IPS DF 6.9 (cell line): ENCODE results near the gene SPATS2L.

Experiments used
- DNase-seq: peaks from one replicate; pipeline ENCODE4 v3.0.0-alpha.2; 2013; ENCODE audit warnings: low read depth, low spot score
- H3K27ac ChIP-seq: one replicate; pipeline ENCODE4 v1.5.1; 2013; ENCODE audit warnings: low read length, control low read depth
- H3K27me3 ChIP-seq: 2 replicates; pipeline ENCODE4 v1.6.1; 2013; ENCODE audit warnings: mild to moderate bottlenecking, low read length; ENCODE audit not compliant: control insufficient read depth, insufficient read depth
- H3K36me3 ChIP-seq: 2 replicates; pipeline ENCODE4 v1.6.1; 2013; ENCODE audit warnings: low read length; ENCODE audit not compliant: control insufficient read depth, insufficient read depth
- H3K4me1 ChIP-seq: 2 replicates; pipeline ENCODE4 v1.6.1; 2013; ENCODE audit warnings: low read length; ENCODE audit not compliant: control insufficient read depth, insufficient read depth
- H3K4me3 ChIP-seq: 2 replicates; pipeline ENCODE4 v1.5.1; 2013; ENCODE audit warnings: mild to moderate bottlenecking, low read length
- H3K9me3 ChIP-seq: 2 replicates; pipeline ENCODE4 v1.6.1; 2013; ENCODE audit warnings: low read length, inconsistent platforms; ENCODE audit not compliant: control insufficient read depth, insufficient read depth
- WGBS: extraction: QIAGEN DNeasy Blood & Tissue Kit; methylation state at CpG from one replicate; pipeline ENCODE4 v1.1.7; 2013; ENCODE audit warnings: mixed read lengths, missing lambda C conversion rate; ENCODE audit not compliant: insufficient read length, insufficient coverage; 5-methylcytosine and 5-hydroxymethylcytosine counted together

Gene SPATS2L

GRCh38 chr2:200270732-200271131, 35.8 kb upstream of the SPATS2L start:
- H3K4me1 ChIP-seq, result no peaks in the 10 kb centered on the region; the same call in 1 of the 2 replicates
- no peaks in the 10 kb centered on the region for H3K36me3 ChIP-seq
- no peak overlapping the region for H3K27ac ChIP-seq
- H3K4me3 ChIP-seq, result no peak overlapping the region
- WGBS, result no CpG with 5 or more reads among the region's 1 CpG
- DNase-seq, result no peak
- no peaks in the 10 kb centered on the region for H3K9me3 ChIP-seq
- H3K27me3 ChIP-seq, result no peaks in the 10 kb centered on the region

- no peaks in the 10 kb centered on the region; the same call in 1 of the 2 replicates for H3K4me1 ChIP-seq
- no peaks in the 10 kb centered on the region for H3K27me3 ChIP-seq
- no CpG with 5 or more reads among the region's 2 CpGs for WGBS
- no peak for DNase-seq
- no peak overlapping the region for H3K27ac ChIP-seq
- H3K36me3 ChIP-seq, result no peaks in the 10 kb centered on the region
- H3K9me3 ChIP-seq, result no peaks in the 10 kb centered on the region
- H3K4me3 ChIP-seq, result no peak overlapping the region
Measured at GRCh38 chr2:200272320-200272719, 34.2 kb upstream of the SPATS2L start.

- Histone ChIP-seq H3K27ac (no peak overlapping the region), H3K4me1 (no peaks in the 10 kb centered on the region; the same call in 1 of the 2 replicates), H3K9me3 (no peaks in the 10 kb centered on the region), H3K4me3 (no peak overlapping the region), H3K27me3 (no peaks in the 10 kb centered on the region), H3K36me3 (no peaks in the 10 kb centered on the region)
- no CpG with 5 or more reads among the region's 7 CpGs for WGBS
- no peak for DNase-seq
Measured at GRCh38 chr2:200274116-200275075, 32.1 kb upstream of the SPATS2L start.

- Histone ChIP-seq H3K36me3 (no peaks in the 10 kb centered on the region), H3K27ac (no peak overlapping the region), H3K4me1 (no peaks in the 10 kb centered on the region; the same call in 1 of the 2 replicates), H3K9me3 (no peaks in the 10 kb centered on the region), H3K27me3 (no peaks in the 10 kb centered on the region), H3K4me3 (no peak overlapping the region)
- WGBS, result no CpG with 5 or more reads among the region's 5 CpGs
- DNase-seq, result no peak
Measured at GRCh38 chr2:200275295-200276013, 31.0 kb upstream of the SPATS2L start.

GRCh38 chr2:200276472-200276871, 30.0 kb upstream of the SPATS2L start:
- H3K27me3 ChIP-seq, result no peaks in the 10 kb centered on the region
- H3K4me3 ChIP-seq, result no peak overlapping the region
- no peaks in the 10 kb centered on the region for H3K9me3 ChIP-seq
- no peak for DNase-seq
- no peaks in the 10 kb centered on the region; the same call in 1 of the 2 replicates for H3K4me1 ChIP-seq
- WGBS, result no CpG with 5 or more reads among the region's 2 CpGs
- no peak overlapping the region for H3K27ac ChIP-seq
- no peaks in the 10 kb centered on the region for H3K36me3 ChIP-seq

DNA sequence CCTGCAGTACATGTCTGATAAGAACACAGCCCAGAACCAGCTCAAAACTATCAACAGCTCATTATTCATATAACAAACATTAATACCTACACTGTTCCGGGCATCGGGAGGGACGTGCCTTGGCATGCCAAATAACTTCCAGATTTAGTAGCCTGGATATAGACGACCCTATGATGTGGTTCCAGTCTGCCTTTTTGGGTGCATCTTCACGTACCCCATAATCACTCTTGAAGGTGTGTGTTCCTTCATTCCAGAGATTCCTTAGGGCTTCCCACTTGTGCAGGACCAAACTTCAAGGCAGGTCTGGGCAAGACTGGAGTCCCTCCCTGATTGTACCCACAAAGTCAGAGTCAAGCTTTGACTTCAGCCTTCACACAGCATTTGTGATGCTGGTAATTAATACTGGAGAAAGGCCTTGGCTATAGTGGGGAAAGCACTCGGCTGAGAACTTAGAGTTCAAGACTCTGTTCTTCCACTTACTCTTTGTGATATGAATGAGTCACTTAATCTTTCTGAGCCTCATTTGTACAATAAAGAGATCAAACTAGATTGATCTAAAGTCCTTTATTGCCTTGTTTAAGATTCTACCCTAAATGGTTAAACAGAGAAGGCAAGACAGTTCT, 27.7 kb upstream of the SPATS2L start:
- no peaks in the 10 kb centered on the region for H3K27me3 ChIP-seq
- no CpG with 5 or more reads among the region's 6 CpGs for WGBS
- H3K27ac ChIP-seq, result no peak overlapping the region
- DNase-seq, result no peak
- H3K36me3 ChIP-seq, result no peaks in the 10 kb centered on the region
- H3K4me1 ChIP-seq, result no peaks in the 10 kb centered on the region; the same call in 1 of the 2 replicates
- no peaks in the 10 kb centered on the region for H3K9me3 ChIP-seq
- no peak overlapping the region for H3K4me3 ChIP-seq

DNA sequence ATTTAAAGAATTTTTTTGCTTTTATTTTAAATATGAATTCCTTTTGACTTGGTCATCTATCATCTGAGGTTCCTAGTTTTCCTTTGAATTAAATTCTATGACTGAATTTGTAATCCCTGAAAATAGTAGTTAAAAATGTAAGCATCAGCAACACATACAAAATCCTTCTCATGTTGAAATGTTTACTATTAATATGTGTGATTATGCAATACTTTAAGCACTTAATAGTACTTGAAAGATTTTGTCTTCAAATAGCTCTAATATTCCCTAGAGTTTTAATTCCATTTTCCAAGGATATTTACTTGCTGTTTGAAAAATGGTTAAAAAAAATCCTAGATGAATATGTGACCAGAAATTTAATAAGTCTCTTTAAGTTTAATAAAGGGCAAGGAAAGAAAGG, 26.6 kb upstream of the SPATS2L start:
- no peaks in the 10 kb centered on the region for H3K9me3 ChIP-seq
- H3K27ac ChIP-seq, result no peak overlapping the region
- no peaks in the 10 kb centered on the region for H3K36me3 ChIP-seq
- H3K27me3 ChIP-seq, result no peaks in the 10 kb centered on the region
- no peak for DNase-seq
- no peaks in the 10 kb centered on the region for H3K4me1 ChIP-seq
- no peak overlapping the region for H3K4me3 ChIP-seq

DNA sequence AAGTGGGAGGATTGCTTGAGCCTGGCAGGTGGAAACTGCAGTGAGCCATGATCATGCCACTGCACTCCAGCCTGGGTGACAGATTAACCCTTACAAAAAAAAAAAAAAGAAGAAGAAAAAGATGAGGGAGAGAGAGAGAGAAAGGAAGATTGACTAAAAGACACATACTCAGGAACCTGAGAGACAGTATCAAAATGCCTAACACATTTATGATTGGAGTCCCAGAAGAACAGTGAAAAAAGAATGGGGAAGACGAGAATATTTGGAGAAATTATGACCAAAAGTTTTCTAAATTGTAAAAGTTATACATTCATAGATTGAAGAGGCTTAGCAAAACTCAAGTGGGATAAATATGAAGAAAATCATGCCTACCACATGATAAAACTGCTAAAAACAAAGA, 19.9 kb upstream of the SPATS2L start:
- Histone ChIP-seq H3K36me3 (no peaks in the 10 kb centered on the region), H3K4me1 (no peaks in the 10 kb centered on the region), H3K9me3 (no peaks in the 10 kb centered on the region), H3K27ac (no peak overlapping the region), H3K27me3 (no peaks in the 10 kb centered on the region), H3K4me3 (no peak overlapping the region)
- DNase-seq, result no peak
- WGBS, result no CpG with 5 or more reads among the region's 1 CpG

DNA sequence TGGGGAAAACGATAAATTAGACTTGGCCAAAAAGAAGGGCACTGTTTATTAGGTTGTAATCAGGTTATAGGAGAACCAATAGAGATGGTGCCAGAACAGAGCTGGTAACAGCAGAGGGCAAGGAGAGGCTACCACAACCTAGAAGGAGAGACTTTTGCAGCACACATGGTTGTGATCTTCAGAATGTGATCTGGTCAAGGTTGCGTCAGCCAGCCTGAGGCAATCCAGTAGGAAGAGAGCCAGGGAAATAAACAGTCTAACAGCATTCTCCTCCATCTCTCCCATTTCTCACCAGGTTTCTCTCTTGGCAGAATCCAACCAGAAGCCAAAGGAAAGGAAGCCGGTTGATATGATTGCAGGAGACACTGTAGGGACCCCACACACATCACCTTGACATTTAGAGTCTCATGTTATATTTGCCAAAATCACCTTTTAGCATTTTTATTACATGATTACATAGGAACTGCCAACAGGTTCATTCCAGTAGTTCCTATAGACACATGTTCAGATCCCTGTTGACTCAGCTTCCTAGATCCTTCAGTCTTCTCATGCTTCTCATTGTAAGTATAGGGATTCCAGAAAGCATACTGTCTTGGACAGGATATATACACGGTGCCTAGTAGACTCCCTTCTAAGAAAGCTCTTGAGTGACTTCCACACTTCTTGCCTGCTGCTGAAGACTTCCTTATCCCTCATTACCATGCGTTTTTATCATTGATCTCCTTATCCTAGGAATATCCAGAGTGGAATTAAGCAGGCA, 17.6 kb upstream of the SPATS2L start:
- WGBS, result no CpG with 5 or more reads among the region's 5 CpGs
- Histone ChIP-seq H3K4me3 (no peak overlapping the region), H3K9me3 (no peaks in the 10 kb centered on the region), H3K4me1 (no peaks in the 10 kb centered on the region), H3K36me3 (no peaks in the 10 kb centered on the region), H3K27ac (no peak overlapping the region), H3K27me3 (no peaks in the 10 kb centered on the region)
- no peak for DNase-seq

DNA sequence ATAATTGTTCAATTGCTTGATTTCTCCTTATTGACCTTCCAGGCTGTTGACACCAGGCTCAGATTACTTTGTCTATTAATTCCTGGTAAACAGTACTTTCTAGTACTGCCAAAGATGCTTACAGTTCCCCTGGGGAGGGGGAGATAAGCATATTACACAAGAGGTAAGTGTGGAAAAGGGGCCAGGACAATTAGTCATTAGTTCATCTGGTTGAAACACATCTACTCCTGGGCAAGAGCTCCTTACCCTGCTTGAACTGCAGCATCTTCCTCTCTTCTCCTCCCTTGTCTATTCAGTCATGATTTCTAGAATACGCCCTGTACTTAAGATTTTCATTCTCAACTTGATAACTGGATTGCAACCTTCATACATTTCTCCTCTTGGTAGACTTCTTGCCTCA, 10.4 kb upstream of the SPATS2L start:
- no peak overlapping the region for H3K27ac ChIP-seq
- no peak for DNase-seq
- no peaks in the 10 kb centered on the region for H3K36me3 ChIP-seq
- H3K4me1 ChIP-seq, result no peaks in the 10 kb centered on the region
- no CpG with 5 or more reads among the region's 1 CpG for WGBS
- H3K4me3 ChIP-seq, result no peak overlapping the region
- no peaks in the 10 kb centered on the region for H3K9me3 ChIP-seq
- no peaks in the 10 kb centered on the region for H3K27me3 ChIP-seq
